H1 (cell line): ENCODE data around the gene EXOG. TPM values are rescaled to one million over a fixed set of nuclear protein-coding genes. Genes with fewer than 3 reads are reported as not detected.

Source experiments
- CTCF ChIA-PET: fragments of 300-600 bp; sonication (Branson Sonifier 250); formaldehyde crosslinking; loops from one replicate; lab custom pipeline; 2021; ENCODE audit not compliant: partially characterized antibody; lab: Charles Lee
- POLR2A ChIA-PET: fragments of 300-600 bp; sonication (Branson Sonifier 250); formaldehyde crosslinking; loops from one replicate; lab custom pipeline; 2021; ENCODE audit warnings: inconsistent platforms; ENCODE audit not compliant: partially characterized antibody; lab: Charles Lee
- DNase-seq, 2 experiments: peaks; one replicate each; pipeline versions ENCODE4 v3.0.0 to v3.0.0-alpha.2; 2010 to 2022; ENCODE audit warnings: low spot score in 2 of 2, low read depth in 1 of 2, mixed read lengths in 1 of 2
- FAIRE-seq: peaks from 2 replicates; lab custom pipeline; 2011; peaks lifted over from hg19 to GRCh38; lab: Jason Lieb, UNC
- H2AFZ ChIP-seq: 2 replicates; pipeline ENCODE4 v1.8.1; 2012; ENCODE audit warnings: low read length, inconsistent platforms
- H2AK5ac ChIP-seq: 2 replicates; pipeline ENCODE4 v1.6.1; 2013; ENCODE audit warnings: low read depth, low read length
- H2BK120ac ChIP-seq: replicated peaks from 2 replicates; pipeline ENCODE3; 2013; ENCODE audit warnings: low read depth, low read length, inconsistent platforms
- H2BK12ac ChIP-seq: 2 replicates; pipeline ENCODE4 v1.6.1; 2013; ENCODE audit warnings: low read depth, low read length
- H2BK15ac ChIP-seq: 2 replicates; pipeline ENCODE4 v1.6.1; 2013; ENCODE audit warnings: low read length
- H2BK20ac ChIP-seq: 2 replicates; pipeline ENCODE4 v1.6.1; 2013; ENCODE audit warnings: low read length
- H2BK5ac ChIP-seq: 2 replicates; pipeline ENCODE4 v1.6.1; 2013; ENCODE audit warnings: low read depth, low read length
- H3K14ac ChIP-seq: 2 replicates; pipeline ENCODE4 v1.6.1; 2013; ENCODE audit warnings: inconsistent platforms; ENCODE audit not compliant: insufficient read length
- H3K18ac ChIP-seq: 2 replicates; pipeline ENCODE4 v1.6.1; 2013; ENCODE audit warnings: low read length; ENCODE audit errors: extremely low read depth
- H3K23ac ChIP-seq: 2 replicates; pipeline ENCODE4 v1.6.1; 2013; ENCODE audit warnings: inconsistent platforms; ENCODE audit not compliant: insufficient read length
- H3K23me2 ChIP-seq: 2 replicates; pipeline ENCODE4 v1.6.1; 2013; ENCODE audit warnings: low read depth, low read length
- H3K27ac ChIP-seq: 2 replicates; pipeline ENCODE4 v1.6.1; 2011; ENCODE audit warnings: low read depth, low read length, inconsistent platforms
- H3K27me3 ChIP-seq, 4 experiments: replicated peaks in 1 of 4; 1 replicate in 1 of 4; 2 replicates in 3 of 4; pipeline versions ENCODE4 v1.6.1 to v1.8.1; 2011 to 2013; ENCODE audit warnings: low read length in 3 of 4, mild to moderate bottlenecking in 3 of 4, inconsistent platforms in 2 of 4, mixed read lengths in 2 of 4, moderate library complexity in 1 of 4; ENCODE audit not compliant: control insufficient read depth in 3 of 4, insufficient read depth in 3 of 4; ENCODE audit errors: extremely low read depth in 1 of 4
- H3K36me3 ChIP-seq, 4 experiments: 2 replicates each; pipeline versions ENCODE4 v1.6.1 to v1.8.1; 2011 to 2013; ENCODE audit warnings: mild to moderate bottlenecking in 4 of 4, low read length in 3 of 4, moderate library complexity in 2 of 4, control low read depth in 1 of 4, inconsistent platforms in 1 of 4; ENCODE audit not compliant: insufficient read depth in 4 of 4, control insufficient read depth in 2 of 4
- H3K4ac ChIP-seq: replicated peaks from 2 replicates; pipeline ENCODE3; 2013; ENCODE audit warnings: low read length, low read depth, mixed read lengths, inconsistent platforms; ENCODE audit not compliant: insufficient read length
- H3K4me1 ChIP-seq, 4 experiments: replicated peaks in 1 of 4; 1 replicate in 1 of 4; 2 replicates in 3 of 4; pipeline versions ENCODE4 v1.6.1 to v1.8.1; 2011 to 2013; ENCODE audit warnings: low read length in 3 of 4, inconsistent platforms in 2 of 4, mixed read lengths in 1 of 4; ENCODE audit not compliant: insufficient read depth in 4 of 4, control insufficient read depth in 3 of 4
- H3K4me2 ChIP-seq, 2 experiments: 2 replicates each; pipeline versions ENCODE4 v1.6.1 to v1.8.1; 2011 to 2013; ENCODE audit warnings: low read depth in 2 of 2, low read length in 2 of 2, control low read depth in 1 of 2, inconsistent platforms in 1 of 2, mild to moderate bottlenecking in 1 of 2; ENCODE audit not compliant: insufficient read depth in 1 of 2
- H3K4me3 ChIP-seq, 4 experiments: fragments of 200-600, 300-600 bp in 1 of 4; sonication (generic), shearing (Covaris generic), sonication (Bioruptor Twin) in 1 of 4; 2 replicates each; pipeline versions ENCODE4 v1.5.1 to v1.8.1; 2011 to 2016; ENCODE audit warnings: low read length in 4 of 4, low read depth in 3 of 4, control low read depth in 2 of 4, inconsistent platforms in 2 of 4, mild to moderate bottlenecking in 2 of 4, mixed read lengths in 1 of 4, moderate library complexity in 1 of 4; ENCODE audit not compliant: insufficient read depth in 2 of 4; ENCODE audit errors: extremely low read depth in 1 of 4
- H3K56ac ChIP-seq: replicated peaks from 2 replicates; pipeline ENCODE3; 2013; ENCODE audit warnings: low read depth, mild to moderate bottlenecking, mixed read lengths, low read length, inconsistent platforms; ENCODE audit not compliant: insufficient read length
- H3K79me1 ChIP-seq: 2 replicates; pipeline ENCODE4 v1.6.1; 2013; ENCODE audit warnings: low read depth, low read length, control low read depth
- H3K79me2 ChIP-seq, 2 experiments: 2 replicates each; pipeline versions ENCODE4 v1.6.1 to v1.8.1; 2012 to 2013; ENCODE audit warnings: low read length in 2 of 2, mild to moderate bottlenecking in 2 of 2, inconsistent platforms in 1 of 2; ENCODE audit not compliant: insufficient read depth in 2 of 2, control insufficient read depth in 1 of 2
- H3K9ac ChIP-seq, 4 experiments: replicated peaks in 1 of 4; 1 replicate in 1 of 4; 2 replicates in 3 of 4; pipeline versions ENCODE4 v1.6.1 to v1.8.1; 2011 to 2013; ENCODE audit warnings: low read depth in 3 of 4, low read length in 3 of 4, control low read depth in 2 of 4, mild to moderate bottlenecking in 2 of 4, moderate library complexity in 2 of 4, inconsistent platforms in 1 of 4; ENCODE audit errors: extremely low read depth in 1 of 4
- H3K9me3 ChIP-seq, 2 experiments: 2 replicates each; pipeline versions ENCODE4 v1.6.1 to v1.8.1; 2012 to 2013; ENCODE audit warnings: mild to moderate bottlenecking in 2 of 2, moderate library complexity in 2 of 2, control low read depth in 1 of 2, inconsistent platforms in 1 of 2, low read depth in 1 of 2, low read length in 1 of 2, mixed read lengths in 1 of 2; ENCODE audit not compliant: insufficient read depth in 2 of 2
- H4K20me1 ChIP-seq, 2 experiments: replicated peaks in 1 of 2; 2 replicates each; pipeline versions ENCODE3 to v1.8.1; 2011 to 2013; ENCODE audit warnings: inconsistent platforms in 2 of 2, low read length in 2 of 2, mild to moderate bottlenecking in 1 of 2; ENCODE audit not compliant: insufficient read depth in 2 of 2, control insufficient read depth in 1 of 2
- H4K5ac ChIP-seq: 2 replicates; pipeline ENCODE4 v1.6.1; 2013; ENCODE audit warnings: low read length, low read depth, mixed read lengths, inconsistent platforms; ENCODE audit not compliant: insufficient read length
- H4K8ac ChIP-seq: 2 replicates; pipeline ENCODE4 v1.8.0; 2013; ENCODE audit warnings: mild to moderate bottlenecking, moderate library complexity, low read length, inconsistent platforms; ENCODE audit not compliant: insufficient read depth; ENCODE audit errors: extremely low read depth
- H4K91ac ChIP-seq: replicated peaks from 2 replicates; pipeline ENCODE3; 2013; ENCODE audit warnings: low read length, mixed read lengths, inconsistent platforms; ENCODE audit not compliant: insufficient read length
- BACH1 ChIP-seq: IDR thresholded peaks from 2 replicates; pipeline ENCODE4 v1.6.1; 2012; ENCODE audit warnings: low read length, improper control_type of control experiment
- GABPA ChIP-seq: IDR thresholded peaks from 2 replicates; pipeline ENCODE4 v1.6.1; 2011; ENCODE audit warnings: mild to moderate bottlenecking, low read length, moderate library complexity, borderline replicate concordance; ENCODE audit not compliant: insufficient read depth
- MAFK ChIP-seq: IDR thresholded peaks from 2 replicates; pipeline ENCODE4 v1.6.1; 2012; ENCODE audit warnings: low read depth, mild to moderate bottlenecking, improper control_type of control experiment, low read length
- ZNF274 ChIP-seq: IDR thresholded peaks from 2 replicates; pipeline ENCODE4 v1.7.0; 2012; ENCODE audit warnings: low read length, borderline replicate concordance; ENCODE audit errors: extremely low read depth
- WGBS, 2 experiments: shearing (Covaris generic) in 1 of 2; methylation state at CpG; one replicate each; pipeline versions ENCODE4 v1.1.6 to v1.1.7; 2013 to 2015; ENCODE audit warnings: low lambda C conversion rate in 2 of 2, mixed read lengths in 2 of 2, inconsistent platforms in 1 of 2, low coverage in 1 of 2, missing lambda C conversion rate in 1 of 2; ENCODE audit not compliant: insufficient replicate concordance in 2 of 2, insufficient coverage in 1 of 2, insufficient read length in 1 of 2; ENCODE audit errors: extremely low coverage in 1 of 2, missing lambda C conversion rate in 1 of 2; 5-methylcytosine and 5-hydroxymethylcytosine counted together
- polyA plus RNA-seq, 7 experiments: library from polyadenylated mRNA; depleted of rRNA in 3 of 7; stranded (reverse) in 5 of 7; unstranded in 2 of 7; fragments of >200 nt in 5 of 7; fragments of 200-250 nt in 2 of 7; gene quantifications; 1 replicate in 5 of 7; 2 replicates in 1 of 7; 4 replicates in 1 of 7; pipeline versions ENCODE4 v1.2.1 to v1.2.3, GENCODE V29; 2011 to 2013; ENCODE audit warnings: missing spikeins in 2 of 7, mixed read lengths in 2 of 7
- total RNA-seq: library from RNA; stranded (reverse); fragmentation: NEBNext Ultra II Directional; extraction: Animal tissue kit (Norgen Biotek cat#: 25700); gene quantifications from 2 replicates; pipeline ENCODE4 v1.2.1, GENCODE V29; 2021

Gene EXOG
- total and polyA plus RNA-seq, 2 of the 8 experiments (the other 6 are each of a cell fraction or from before 2014, with no cell fraction given): 7.2 to 12.9 TPM

- H2BK20ac ChIP-seq: no peak overlapping the region
- H3K14ac ChIP-seq: no peak overlapping the region
- no peak overlapping the region for H2BK5ac ChIP-seq
- H3K4ac ChIP-seq: no peak overlapping the region
- no peak for DNase-seq
- H3K9ac ChIP-seq: no peak overlapping the region
- 91% methylated on average over 10 of the region's 10 CpGs; no CpG with 5 or more reads in 1 of the 2 experiments for WGBS, 2 experiments
- CTCF ChIA-PET: interaction anchor here (0.7 to 4.9 kb wide), 9 partner anchors 13 to 479 kb away, joined by 3 to 41 read pairs (median 3); partner anchors contain the start of genes EXOG and XYLB
- POLR2A ChIA-PET: no interaction called here
- H4K8ac ChIP-seq: no peak overlapping the region; the same call in 1 of the 2 replicates
- H2AK5ac ChIP-seq: no peak overlapping the region
- H3K4me1 ChIP-seq: no peaks in the 10 kb centered on the region
- H4K20me1 ChIP-seq: peaks cover 6 to 11% of the 10 kb centered on the region in 2 experiments
- no peak for FAIRE-seq
- H3K9me3 ChIP-seq: no peaks in the 10 kb centered on the region
- no peak overlapping the region for H3K18ac ChIP-seq
- H3K23ac ChIP-seq: no peak overlapping the region
- peaks cover 7% of the 10 kb centered on the region for H3K79me1 ChIP-seq
- H2AFZ ChIP-seq: no peak overlapping the region
- peaks cover 31 to 65% (median 53%) of the 10 kb centered on the region in 4 experiments for H3K36me3 ChIP-seq
- H3K27me3 ChIP-seq: no peaks in the 10 kb centered on the region
- no peak overlapping the region for H2BK12ac ChIP-seq
- no peak overlapping the region for H2BK120ac ChIP-seq
- H3K4me3 ChIP-seq: no peak overlapping the region
- H3K56ac ChIP-seq: no peak overlapping the region
- no peaks in the 10 kb centered on the region for H3K23me2 ChIP-seq
- no peak overlapping the region for H4K91ac ChIP-seq
- H3K79me2 ChIP-seq: 0 out of 4 replicates have a peak, but pooled peaks cover 0 to 5% of the 10 kb centered on the region in 2 experiments
- TF ChIP-seq GABPA (no peak), BACH1 (no peak), MAFK (no peak), ZNF274 (no peak)
- H3K4me2 ChIP-seq: no peak overlapping the region
- no peak overlapping the region for H2BK15ac ChIP-seq
- no peak overlapping the region for H4K5ac ChIP-seq
- no peak overlapping the region for H3K27ac ChIP-seq
Observed at GRCh38 chr3:38482951-38483350, 13.2 kb upstream of the EXOG start.
